Kidney (tissue), 14 donors: ENCODE results near the gene HAT1. TPM values are rescaled to one million over a fixed set of nuclear protein-coding genes. Genes with fewer than 3 reads are reported as not detected.
"Not testable (repeated sequence)": the region's sequence is repeated elsewhere in the genome, so short reads cannot be mapped to it uniquely, and the experiment has no call there.

Experiments used
- DNase-seq, 5 donors: peaks; one replicate each; pipeline ENCODE4 v3.0.0-alpha.2; 2013 to 2020
- FAIRE-seq: peaks from 2 replicates; lab custom pipeline; 2012; peaks lifted over from hg19 to GRCh38; lab: Jason Lieb, UNC
- H3K27ac ChIP-seq, 2 donors: one replicate each; pipeline ENCODE4 v1.7.0; 2013; ENCODE audit warnings: low read depth in 2 of 2, low read length in 2 of 2, inconsistent platforms in 1 of 2
- H3K27me3 ChIP-seq: one replicate; pipeline ENCODE4 v1.7.1; 2013; ENCODE audit warnings: low read length, inconsistent platforms; ENCODE audit not compliant: control insufficient read depth, insufficient read depth
- H3K36me3 ChIP-seq, 3 donors: one replicate each; pipeline versions ENCODE4 v1.7.0 to v1.7.1; 2013; ENCODE audit warnings: low read length in 3 of 3, control low read depth in 1 of 3, inconsistent platforms in 1 of 3; ENCODE audit not compliant: insufficient read depth in 3 of 3, control insufficient read depth in 2 of 3
- H3K4me1 ChIP-seq, 3 donors: one replicate each; pipeline versions ENCODE4 v1.7.0 to v1.7.1; 2013; ENCODE audit warnings: low read length in 3 of 3, inconsistent platforms in 1 of 3, low read depth in 1 of 3; ENCODE audit not compliant: control insufficient read depth in 2 of 3, insufficient read depth in 2 of 3
- H3K4me3 ChIP-seq, 3 donors: one replicate each; pipeline versions ENCODE4 v1.7.0 to v1.8.1; 2013; ENCODE audit warnings: low read length in 3 of 3, control low read depth in 1 of 3, inconsistent platforms in 1 of 3
- H3K9ac ChIP-seq, 3 donors: one replicate each; pipeline versions ENCODE4 v1.7.0 to v1.7.1; 2013; ENCODE audit warnings: low read length in 3 of 3, control low read depth in 1 of 3, inconsistent platforms in 1 of 3
- H3K9me3 ChIP-seq, 3 donors: one replicate each; pipeline versions ENCODE4 v1.7.0 to v1.7.1; 2013; ENCODE audit warnings: low read length in 3 of 3, control low read depth in 1 of 3, inconsistent platforms in 1 of 3; ENCODE audit not compliant: control insufficient read depth in 2 of 3, insufficient read depth in 1 of 3
- intact Hi-C: fragments of 100-400 bp; cut with DNase I; formaldehyde crosslinking; loops from one replicate; pipeline ENCODE4 v1.11.1; 2022
- polyA plus RNA-seq: library from polyadenylated mRNA; stranded (reverse); fragments of 350-450 nt; fragmentation: Illumina TruSeq; extraction: RNeasy Lipid Tissue Mini Kit (QIAGEN cat#74804); gene quantifications from one replicate; pipeline ENCODE4 v1.2.3, GENCODE V29; 2014; ENCODE audit warnings: low read depth, low replicate concordance; ENCODE audit not compliant: insufficient read depth
- total RNA-seq: library from RNA; stranded (reverse); fragmentation: NEBNext Ultra II Directional; extraction: Animal tissue kit (Norgen Biotek cat#: 25700); gene quantifications from one replicate; pipeline ENCODE4 v1.2.1, GENCODE V29; 2021
- TF ChIP-seq, protein P1 (sequence below): IDR thresholded peaks from 3 replicates; pipeline ENCODE4 v1.5.1; 2012; ENCODE audit warnings: mild to moderate bottlenecking, moderate library complexity, borderline replicate concordance; ENCODE audit not compliant: insufficient read depth; ENCODE audit errors: extremely low read depth
- donor health status: control.
- donor health status: control.
- donor health status: control.
- donor health status: control.
- donor health status: control.
- donor health status: DM: yes; HTN: yes; CAD: no.
- donor health status: Normal renal cell carcinoma (clear cell type).

Gene HAT1
- total and polyA plus RNA-seq, 2 donors from 2014 or later = 35.2 to 35.8 TPM

- Histone ChIP-seq H3K9me3 (no peaks in the 10 kb centered on the region), H3K36me3 (peaks cover 0 to 7% (median 0%) of the 10 kb centered on the region in 3 donors), H3K27me3 (no peaks in the 10 kb centered on the region), H3K4me3 (no peak overlapping the region), H3K4me1 (no peaks in the 10 kb centered on the region), H3K9ac (no peak overlapping the region), H3K27ac (no peak overlapping the region)
- FAIRE-seq (no peak), DNase-seq (no peak)
- intact Hi-C loops = no loop called here
- TF ChIP-seq, protein P1, sequence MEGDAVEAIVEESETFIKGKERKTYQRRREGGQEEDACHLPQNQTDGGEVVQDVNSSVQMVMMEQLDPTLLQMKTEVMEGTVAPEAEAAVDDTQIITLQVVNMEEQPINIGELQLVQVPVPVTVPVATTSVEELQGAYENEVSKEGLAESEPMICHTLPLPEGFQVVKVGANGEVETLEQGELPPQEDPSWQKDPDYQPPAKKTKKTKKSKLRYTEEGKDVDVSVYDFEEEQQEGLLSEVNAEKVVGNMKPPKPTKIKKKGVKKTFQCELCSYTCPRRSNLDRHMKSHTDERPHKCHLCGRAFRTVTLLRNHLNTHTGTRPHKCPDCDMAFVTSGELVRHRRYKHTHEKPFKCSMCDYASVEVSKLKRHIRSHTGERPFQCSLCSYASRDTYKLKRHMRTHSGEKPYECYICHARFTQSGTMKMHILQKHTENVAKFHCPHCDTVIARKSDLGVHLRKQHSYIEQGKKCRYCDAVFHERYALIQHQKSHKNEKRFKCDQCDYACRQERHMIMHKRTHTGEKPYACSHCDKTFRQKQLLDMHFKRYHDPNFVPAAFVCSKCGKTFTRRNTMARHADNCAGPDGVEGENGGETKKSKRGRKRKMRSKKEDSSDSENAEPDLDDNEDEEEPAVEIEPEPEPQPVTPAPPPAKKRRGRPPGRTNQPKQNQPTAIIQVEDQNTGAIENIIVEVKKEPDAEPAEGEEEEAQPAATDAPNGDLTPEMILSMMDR = no peak
These were observed 56.8 kb downstream of the HAT1 start for GRCh38 chr2:171979103-171979502.

DNA sequence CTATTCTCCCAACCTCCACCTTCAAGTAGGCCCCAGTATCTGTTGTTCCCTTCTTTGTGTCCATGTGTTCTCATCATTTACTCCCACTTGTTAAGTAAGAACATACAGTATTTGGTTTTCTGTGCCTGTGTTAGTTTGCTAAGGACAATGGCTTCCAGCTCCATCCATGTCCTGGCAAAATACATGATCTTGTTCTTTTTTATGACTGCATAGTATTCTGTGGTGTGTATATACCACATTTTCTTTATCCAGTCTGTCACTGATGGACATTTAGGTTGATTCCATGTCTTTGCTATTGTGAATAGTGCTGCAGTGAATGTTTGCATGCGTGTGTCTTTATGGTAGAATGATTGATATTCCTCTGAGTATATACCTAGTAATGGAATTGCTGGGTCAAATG is 61.7 kb downstream of the HAT1 start:
- H3K4me1 ChIP-seq, FAIRE-seq, DNase-seq, H3K9me3 ChIP-seq, intact Hi-C loops, H3K9ac ChIP-seq, H3K27ac ChIP-seq, H3K4me3 ChIP-seq, H3K27me3 ChIP-seq, H3K36me3 ChIP-seq: not testable (repeated sequence)

DNA sequence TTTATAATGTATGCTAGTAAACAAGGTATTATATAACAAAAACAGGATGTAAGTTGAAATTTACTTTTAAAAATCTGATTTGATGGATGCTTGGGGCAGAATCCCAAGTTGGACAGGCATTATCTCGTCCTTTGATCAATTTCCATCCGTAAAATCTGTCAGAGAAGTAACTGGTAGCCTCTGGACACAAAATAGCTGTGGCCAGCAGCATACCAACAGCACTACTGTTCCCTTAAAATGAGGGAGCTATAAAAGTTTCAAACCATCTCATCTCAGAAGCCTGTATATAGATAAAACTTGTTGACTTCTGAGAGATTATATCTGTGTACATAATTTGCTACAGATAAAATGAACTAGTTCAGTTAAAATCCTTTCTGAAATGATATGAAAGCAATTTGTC is 62.8 kb downstream of the HAT1 start:
- DNase-seq = no peak
- Histone ChIP-seq H3K9ac (no peak overlapping the region), H3K4me1 (no peaks in the 10 kb centered on the region), H3K27ac (no peak overlapping the region), H3K9me3 (no peaks in the 10 kb centered on the region), H3K4me3 (no peak overlapping the region), H3K36me3 (peaks cover 0 to 7% (median 0%) of the 10 kb centered on the region in 3 donors), H3K27me3 (no peaks in the 10 kb centered on the region)
- TF ChIP-seq, protein P1 = no peak
- intact Hi-C loops = no loop called here
- no peak for FAIRE-seq

DNA sequence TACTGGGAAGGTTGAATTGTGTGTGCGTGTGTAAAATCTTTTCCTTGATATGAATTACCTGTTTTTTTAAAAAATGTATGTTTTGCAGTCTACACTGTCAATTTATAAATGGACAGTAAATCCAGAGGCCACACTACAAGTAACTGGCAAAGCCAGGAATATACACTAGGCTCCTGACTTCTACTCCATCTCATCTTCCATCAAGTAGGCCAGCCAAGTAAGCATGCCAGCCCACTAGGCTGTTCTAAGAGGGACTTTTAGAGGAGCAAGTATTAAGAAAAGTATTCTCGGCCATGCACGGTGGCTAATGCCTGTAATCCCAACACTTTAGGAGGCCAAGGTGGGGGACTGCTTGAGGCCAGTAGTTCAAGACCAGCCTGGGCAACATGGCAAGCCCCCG is 64.5 kb downstream of the HAT1 start:
- DNase-seq (no peak), FAIRE-seq (no peak)

More for the DNA sequence above, 64.5 kb downstream of the HAT1 start:
- Histone ChIP-seq H3K9ac (no peak overlapping the region), H3K27me3 (no peaks in the 10 kb centered on the region), H3K27ac (no peak overlapping the region), H3K36me3 (peaks cover 0 to 7% (median 0%) of the 10 kb centered on the region in 3 donors), H3K4me3 (no peak overlapping the region), H3K9me3 (no peaks in the 10 kb centered on the region), H3K4me1 (no peaks in the 10 kb centered on the region)
- TF ChIP-seq, protein P1 = no peak
- intact Hi-C loops = no loop called here
